Spinal cord (tissue), 10 donors: ENCODE measurements around the gene MTRF1L. TPM values are rescaled to one million over a fixed set of nuclear protein-coding genes. Genes with fewer than 3 reads are reported as not detected.

Experiments
- DNase-seq, 6 donors: peaks; one replicate each; pipeline versions ENCODE4 v3.0.0 to v3.0.0-alpha.2; 2013 to 2015; ENCODE audit warnings: low spot score in 6 of 6, low read depth in 4 of 6
- H3K27ac ChIP-seq: one replicate; pipeline ENCODE4 v1.5.1; 2013; ENCODE audit warnings: low read depth, low read length, control low read depth
- H3K27me3 ChIP-seq: one replicate; pipeline ENCODE4 v1.6.1; 2013; ENCODE audit warnings: low read length; ENCODE audit not compliant: control insufficient read depth, insufficient read depth
- H3K36me3 ChIP-seq: one replicate; pipeline ENCODE4 v1.6.1; 2013; ENCODE audit warnings: low read length; ENCODE audit not compliant: control insufficient read depth, insufficient read depth
- H3K4me1 ChIP-seq: one replicate; pipeline ENCODE4 v1.6.1; 2013; ENCODE audit warnings: low read length; ENCODE audit not compliant: control insufficient read depth, insufficient read depth
- H3K4me3 ChIP-seq: one replicate; pipeline ENCODE4 v1.5.1; 2013; ENCODE audit warnings: low read depth, low read length, control low read depth
- H3K9me3 ChIP-seq: one replicate; pipeline ENCODE4 v1.6.1; 2013; ENCODE audit warnings: low read length; ENCODE audit not compliant: control insufficient read depth, insufficient read depth
- WGBS: methylation state at CpG from one replicate; pipeline ENCODE4 v1.1.5; 2013; ENCODE audit warnings: missing lambda C conversion rate; ENCODE audit not compliant: insufficient coverage; 5-methylcytosine and 5-hydroxymethylcytosine counted together
- polyA plus RNA-seq, 2 donors: library from polyadenylated mRNA; unstranded; fragments of 120-200 nt; gene quantifications; one replicate each; pipeline ENCODE4 v1.2.1, GENCODE V29; 2013; ENCODE audit not compliant: insufficient read length in 2 of 2
- total RNA-seq, 2 donors: library from RNA; depleted of rRNA in 1 of 2; stranded (reverse); fragments of 120-200 nt in 1 of 2; fragments of >200 nt in 1 of 2; gene quantifications; one replicate each; pipeline versions ENCODE4 v1.2.3 to v1.2.4, GENCODE V29; 2013 to 2014
- donor health status: healthy.

The MTRF1L gene
- total and polyA plus RNA-seq, 4 donors = 18.0 to 27.4 (median 21.7) TPM

DNA sequence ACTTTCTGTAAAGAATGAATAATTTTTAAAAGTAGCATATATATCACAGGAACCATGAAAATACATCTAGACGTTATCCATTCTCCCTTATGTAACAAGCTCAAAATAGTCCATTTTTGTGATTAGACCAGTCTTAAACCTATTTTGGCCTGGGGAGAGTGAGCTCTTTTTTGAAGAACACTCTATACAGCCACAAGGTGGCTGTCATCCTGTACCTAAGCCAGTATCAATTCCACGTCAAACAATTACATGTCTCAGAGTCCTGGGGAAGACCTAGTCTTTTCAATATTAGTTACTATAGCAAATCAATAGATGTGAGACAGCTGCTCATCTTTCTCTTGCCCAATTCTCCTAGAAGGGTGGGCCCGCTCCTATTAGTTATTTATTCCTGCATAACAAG is 48.1 kb downstream of the MTRF1L start:
- no peaks in the 10 kb centered on the region for H3K4me1 ChIP-seq
- no CpG with 5 or more reads among the region's 3 CpGs for WGBS
- H3K27me3 ChIP-seq = no peaks in the 10 kb centered on the region
- H3K27ac ChIP-seq = no peak overlapping the region
- H3K4me3 ChIP-seq = no peak overlapping the region
- no peaks in the 10 kb centered on the region for H3K36me3 ChIP-seq
- peaks cover 3% of the 10 kb centered on the region for H3K9me3 ChIP-seq
- no peak for DNase-seq

DNA sequence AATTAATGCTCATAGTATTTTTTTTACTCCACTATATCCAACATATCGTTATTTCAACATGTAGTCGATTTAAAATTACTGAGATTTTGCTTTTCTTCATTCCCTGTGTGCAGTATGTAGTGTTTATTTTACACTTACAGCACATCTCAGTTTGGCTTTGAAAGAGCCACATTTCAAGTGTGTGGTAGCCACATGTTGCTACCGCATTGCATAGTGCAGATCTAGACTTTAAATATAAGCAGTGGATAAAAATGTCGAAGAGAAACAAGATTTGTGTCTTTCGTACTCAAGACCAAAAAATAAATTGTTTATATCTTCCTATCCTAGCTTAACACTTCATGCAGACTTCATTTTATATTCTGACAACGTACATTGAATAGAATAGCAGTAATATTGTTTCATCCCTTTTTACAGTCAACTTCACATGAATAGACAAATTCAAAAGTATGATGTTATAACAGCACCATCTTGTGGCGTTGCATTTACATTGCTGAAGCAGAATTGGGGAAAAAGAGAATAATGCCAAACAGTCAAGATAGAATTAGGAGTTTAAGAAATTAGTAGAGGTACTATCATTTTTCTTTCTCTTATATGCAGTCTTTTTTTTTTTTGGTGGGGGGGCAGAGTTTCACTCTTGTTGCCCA is 49.5 kb downstream of the MTRF1L start:
- Histone ChIP-seq H3K27me3 (no peaks in the 10 kb centered on the region), H3K36me3 (no peaks in the 10 kb centered on the region), H3K9me3 (peaks cover 3% of the 10 kb centered on the region), H3K27ac (no peak overlapping the region), H3K4me1 (no peaks in the 10 kb centered on the region), H3K4me3 (no peak overlapping the region)
- WGBS = no CpG with 5 or more reads among the region's 7 CpGs
- DNase-seq = peak in 5 of 6 donors; percentile 6 to 81 (median 26)

DNA sequence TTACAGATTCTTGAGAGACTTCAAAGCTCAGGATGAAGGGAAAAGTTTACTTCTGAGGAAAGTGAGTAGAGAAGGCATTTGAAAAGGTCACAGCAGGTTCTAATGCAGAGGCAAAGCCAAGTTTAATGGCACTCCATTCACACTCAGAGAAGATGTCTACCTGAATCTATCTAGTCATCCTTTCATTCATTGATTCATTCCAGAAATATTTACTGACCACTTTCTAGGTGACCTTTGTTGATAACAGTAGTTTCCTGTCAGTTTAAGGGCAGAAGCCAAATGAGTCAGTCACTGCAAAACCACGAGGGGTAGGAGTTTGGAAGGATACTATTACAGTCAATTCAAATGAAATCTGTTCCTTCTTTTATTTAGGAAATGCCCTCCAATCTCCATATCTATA is 50.5 kb downstream of the MTRF1L start:
- no peak overlapping the region for H3K4me3 ChIP-seq
- no peaks in the 10 kb centered on the region for H3K27me3 ChIP-seq
- DNase-seq = no peak
- H3K27ac ChIP-seq = no peak overlapping the region
- H3K36me3 ChIP-seq = no peaks in the 10 kb centered on the region
- no CpG with 5 or more reads among the region's 1 CpG for WGBS
- peaks cover 3% of the 10 kb centered on the region for H3K9me3 ChIP-seq
- H3K4me1 ChIP-seq = no peaks in the 10 kb centered on the region

DNA sequence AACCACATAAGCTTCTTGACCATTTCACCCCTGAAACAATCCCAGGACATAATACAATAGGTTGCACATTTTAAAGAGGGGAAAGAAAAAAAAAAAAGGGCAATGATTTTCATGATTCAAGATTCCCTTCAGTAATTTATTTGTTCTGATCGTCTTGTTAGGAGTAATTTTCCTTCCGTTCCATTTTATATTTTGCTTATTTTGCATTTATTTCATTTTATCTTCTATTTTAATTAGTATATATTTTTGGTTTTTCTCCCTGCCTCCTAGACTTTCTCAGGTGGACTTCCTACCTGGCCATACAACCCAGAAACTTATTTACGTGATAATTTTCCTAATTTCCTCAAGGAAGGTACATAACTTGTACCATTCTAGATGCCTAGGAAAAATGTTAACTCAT is 52.3 kb downstream of the MTRF1L start:
- WGBS = no CpG with 5 or more reads among the region's 3 CpGs
- Histone ChIP-seq H3K27ac (no peak overlapping the region), H3K36me3 (no peaks in the 10 kb centered on the region), H3K27me3 (no peaks in the 10 kb centered on the region), H3K9me3 (peaks cover 1% of the 10 kb centered on the region), H3K4me1 (no peaks in the 10 kb centered on the region), H3K4me3 (no peak overlapping the region)
- no peak for DNase-seq

DNA sequence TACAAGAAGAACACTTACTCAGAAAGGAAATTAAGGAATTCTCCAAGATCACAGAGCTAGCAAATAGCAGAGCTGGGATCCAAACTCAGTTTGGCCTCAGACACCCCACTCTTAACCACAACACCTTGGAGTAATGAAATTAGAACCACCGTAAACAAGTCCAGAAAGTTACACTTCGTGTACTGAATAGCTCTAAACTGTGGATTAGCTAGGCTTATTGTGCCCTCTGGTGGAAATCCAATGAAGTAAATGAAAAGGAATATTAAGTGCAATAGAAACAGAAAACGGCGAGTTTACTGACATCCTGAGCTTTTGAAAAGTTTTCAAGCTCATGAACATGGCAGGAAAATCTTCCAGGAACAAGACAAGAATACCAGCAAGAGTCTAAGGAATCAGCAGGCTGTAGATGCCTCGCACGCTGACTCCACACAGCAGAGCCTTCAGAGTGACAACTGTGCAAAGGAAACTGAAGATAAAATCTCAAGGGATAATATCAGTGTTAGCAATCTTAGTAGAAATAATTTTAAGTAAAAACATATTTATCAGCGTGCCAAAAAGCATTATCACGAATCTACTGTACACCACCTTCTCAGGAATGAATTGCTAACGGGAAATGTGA is 54.2 kb downstream of the MTRF1L start:
- no peak overlapping the region for H3K4me3 ChIP-seq

DNA sequence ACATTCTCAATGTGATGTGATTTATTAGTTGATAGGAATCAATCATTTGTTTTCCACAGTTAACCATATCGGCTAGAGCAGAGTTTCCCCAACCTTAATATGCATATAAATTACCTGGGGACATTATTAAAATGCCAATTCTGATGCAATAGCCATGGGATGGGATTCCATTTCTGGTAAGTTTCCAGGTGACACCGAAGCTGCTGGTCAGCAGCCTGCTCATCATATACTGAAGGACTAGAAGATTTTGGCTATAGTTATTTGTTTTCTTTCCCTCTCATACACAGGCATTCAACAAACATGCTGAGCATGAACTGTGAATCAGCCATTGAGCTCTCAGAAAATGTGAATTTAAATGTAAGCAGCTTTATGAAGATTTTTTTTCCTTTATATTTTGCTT is 55.5 kb downstream of the MTRF1L start:
- H3K27ac ChIP-seq = no peak overlapping the region
- no peak for DNase-seq
- WGBS = no CpG with 5 or more reads among the region's 2 CpGs
- H3K4me1 ChIP-seq = no peaks in the 10 kb centered on the region
- H3K36me3 ChIP-seq = no peaks in the 10 kb centered on the region
- H3K4me3 ChIP-seq = no peak overlapping the region
- H3K9me3 ChIP-seq = no peaks in the 10 kb centered on the region
- no peaks in the 10 kb centered on the region for H3K27me3 ChIP-seq

More for the DNA sequence above, 54.2 kb downstream of the MTRF1L start:
- Histone ChIP-seq H3K4me1 (no peaks in the 10 kb centered on the region), H3K36me3 (no peaks in the 10 kb centered on the region), H3K9me3 (no peaks in the 10 kb centered on the region), H3K27ac (no peak overlapping the region), H3K27me3 (no peaks in the 10 kb centered on the region)
- whole genome bisulfite sequencing = 25% methylated on average over 4 of the region's 9 CpGs
- peak; percentile 18 to 88 (median 44) for DNase-seq

DNA sequence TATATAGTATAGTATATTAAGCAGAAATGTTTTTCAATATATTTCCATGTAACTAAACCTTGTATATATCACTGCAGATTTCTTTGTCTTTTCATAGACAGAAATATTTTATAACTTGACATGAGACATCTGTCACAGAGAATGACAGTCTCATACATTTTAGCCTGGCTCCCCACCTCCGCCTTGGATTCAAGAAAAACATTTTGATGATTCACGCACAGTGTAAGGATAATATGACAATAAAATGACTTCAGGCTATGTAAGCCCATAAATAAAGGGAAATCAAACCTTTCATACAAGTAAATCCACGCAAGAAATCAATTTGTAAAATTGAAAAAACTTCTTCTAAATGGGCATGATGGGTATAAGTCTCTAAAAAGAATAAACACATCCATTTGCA is 56.0 kb downstream of the MTRF1L start:
- no peaks in the 10 kb centered on the region for H3K27me3 ChIP-seq
- no peaks in the 10 kb centered on the region for H3K36me3 ChIP-seq
- no peaks in the 10 kb centered on the region for H3K4me1 ChIP-seq
- H3K9me3 ChIP-seq = no peaks in the 10 kb centered on the region
- DNase-seq = no peak
- no peak overlapping the region for H3K4me3 ChIP-seq
- no CpG with 5 or more reads among the region's 3 CpGs for WGBS
- no peak overlapping the region for H3K27ac ChIP-seq

DNA sequence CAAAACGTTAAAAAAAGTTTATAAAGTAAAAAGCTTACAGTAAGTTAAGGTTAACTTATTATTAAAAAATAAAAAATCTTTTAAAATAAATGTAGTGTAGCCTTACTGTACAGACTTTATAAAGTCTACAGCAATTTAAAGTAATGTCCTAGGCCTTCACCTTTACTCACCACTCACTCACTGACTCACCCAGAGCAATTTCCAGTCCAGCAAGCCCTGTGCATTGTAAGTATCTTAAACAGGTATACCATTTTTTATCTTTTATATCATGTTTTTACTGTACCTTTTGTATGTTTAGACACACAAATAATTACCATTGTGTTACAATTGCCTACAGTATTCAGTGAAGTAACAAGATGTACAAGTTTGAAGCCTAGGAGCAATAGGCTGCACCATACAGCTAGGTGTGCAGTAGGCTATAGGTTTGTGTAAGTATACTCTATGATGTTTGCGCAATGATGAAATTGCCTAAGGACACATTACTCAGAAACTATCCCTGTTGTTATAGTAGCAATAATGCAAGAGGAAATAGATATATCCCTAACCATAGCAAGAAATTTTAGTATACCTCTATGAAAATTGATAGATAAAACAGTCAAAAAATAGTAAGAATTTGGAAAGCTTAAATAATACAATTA is 59.1 kb downstream of the MTRF1L start:
- no peak overlapping the region for H3K27ac ChIP-seq
- H3K36me3 ChIP-seq = no peaks in the 10 kb centered on the region
- H3K4me1 ChIP-seq = no peaks in the 10 kb centered on the region
- no CpG with 5 or more reads among the region's 2 CpGs for WGBS
- H3K9me3 ChIP-seq = no peaks in the 10 kb centered on the region
- no peak overlapping the region for H3K4me3 ChIP-seq
- no peak for DNase-seq
- H3K27me3 ChIP-seq = no peaks in the 10 kb centered on the region

DNA sequence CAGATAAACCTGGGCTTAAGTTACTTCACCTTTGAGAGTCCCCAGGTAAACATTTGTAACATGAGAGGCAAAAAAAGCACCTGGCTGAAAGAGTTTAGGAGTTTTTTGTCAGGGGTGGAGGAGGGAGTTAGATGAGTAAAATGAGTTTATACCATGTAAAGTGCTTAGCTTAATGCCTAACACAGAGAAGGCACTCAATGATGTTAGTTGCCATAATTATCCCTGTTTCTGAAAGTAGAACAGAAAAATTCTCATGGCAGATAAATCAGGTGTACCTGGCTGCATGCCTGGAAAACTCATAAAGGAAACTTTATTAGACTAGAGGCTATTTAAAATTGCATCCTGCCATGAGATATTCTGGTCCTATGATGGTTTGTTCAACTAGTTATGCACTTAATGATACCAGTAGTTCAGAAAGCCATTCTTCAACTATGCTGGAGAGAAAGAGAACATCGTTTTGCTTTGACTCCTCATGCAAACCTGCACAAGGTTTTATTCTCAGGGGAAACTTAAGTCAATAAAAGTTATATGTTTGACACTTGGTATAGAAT is 60.1 kb downstream of the MTRF1L start:
- no CpG with 5 or more reads among the region's 1 CpG for WGBS
- no peaks in the 10 kb centered on the region for H3K27me3 ChIP-seq
- peak in 1 of 6 donors; percentile 5 for DNase-seq

DNA sequence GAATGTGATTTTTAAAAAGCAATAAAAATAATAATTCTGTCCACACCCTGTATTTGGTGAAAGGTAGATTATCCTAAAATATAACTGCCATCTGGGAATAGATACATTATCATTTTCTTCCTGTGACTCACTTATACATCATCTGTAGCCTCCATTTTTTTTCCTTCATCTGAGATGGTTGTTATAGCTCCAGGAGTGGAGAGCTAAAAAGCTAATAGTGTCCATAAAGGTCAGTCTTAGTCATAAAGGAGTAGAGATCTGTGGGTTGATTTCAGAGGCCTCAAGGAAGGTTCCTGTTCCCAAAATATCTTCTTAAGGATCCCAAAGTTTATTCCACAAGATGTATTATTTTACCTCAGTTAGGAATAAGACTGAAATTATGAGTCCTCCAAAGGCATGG is 60.8 kb downstream of the MTRF1L start:
- no peak for DNase-seq
- Histone ChIP-seq H3K4me1 (no peaks in the 10 kb centered on the region), H3K4me3 (no peak overlapping the region), H3K27ac (no peak overlapping the region), H3K9me3 (no peaks in the 10 kb centered on the region), H3K36me3 (no peaks in the 10 kb centered on the region), H3K27me3 (no peaks in the 10 kb centered on the region)

More for the DNA sequence above, 60.1 kb downstream of the MTRF1L start:
- Histone ChIP-seq H3K27ac (no peak overlapping the region), H3K4me1 (no peaks in the 10 kb centered on the region), H3K9me3 (no peaks in the 10 kb centered on the region), H3K36me3 (no peaks in the 10 kb centered on the region), H3K4me3 (no peak overlapping the region)
